GM06990 (cell line): ENCODE results near the gene TBCD.

Source experiments
- DNase-seq: peaks from one replicate; pipeline ENCODE4 v3.0.0-alpha.2; 2011; ENCODE audit not compliant: insufficient read length; ENCODE audit errors: extremely low read depth
- H3K27me3 ChIP-seq: replicated peaks from 2 replicates; pipeline ENCODE4 v1.6.0; 2011; ENCODE audit warnings: low read length; ENCODE audit not compliant: control insufficient read depth, insufficient read depth
- H3K36me3 ChIP-seq: 2 replicates; pipeline ENCODE4 v1.5.1; 2011; ENCODE audit warnings: low read length; ENCODE audit not compliant: control insufficient read depth, insufficient read depth
- H3K4me3 ChIP-seq: replicated peaks from 2 replicates; pipeline ENCODE4 v1.5.1; 2011; ENCODE audit warnings: low read depth, mild to moderate bottlenecking, control low read depth, low read length
- TF ChIP-seq, protein P1 (sequence below): IDR thresholded peaks from 2 replicates; pipeline ENCODE4 v1.5.1; 2011; ENCODE audit warnings: low read length, control low read depth, mild to moderate bottlenecking, inconsistent platforms; ENCODE audit not compliant: insufficient read depth, poor library complexity, severe bottlenecking

TBCD gene

GRCh38 chr17:82871056-82871775 is 119.4 kb downstream of the TBCD start:
- TF ChIP-seq, protein P1, sequence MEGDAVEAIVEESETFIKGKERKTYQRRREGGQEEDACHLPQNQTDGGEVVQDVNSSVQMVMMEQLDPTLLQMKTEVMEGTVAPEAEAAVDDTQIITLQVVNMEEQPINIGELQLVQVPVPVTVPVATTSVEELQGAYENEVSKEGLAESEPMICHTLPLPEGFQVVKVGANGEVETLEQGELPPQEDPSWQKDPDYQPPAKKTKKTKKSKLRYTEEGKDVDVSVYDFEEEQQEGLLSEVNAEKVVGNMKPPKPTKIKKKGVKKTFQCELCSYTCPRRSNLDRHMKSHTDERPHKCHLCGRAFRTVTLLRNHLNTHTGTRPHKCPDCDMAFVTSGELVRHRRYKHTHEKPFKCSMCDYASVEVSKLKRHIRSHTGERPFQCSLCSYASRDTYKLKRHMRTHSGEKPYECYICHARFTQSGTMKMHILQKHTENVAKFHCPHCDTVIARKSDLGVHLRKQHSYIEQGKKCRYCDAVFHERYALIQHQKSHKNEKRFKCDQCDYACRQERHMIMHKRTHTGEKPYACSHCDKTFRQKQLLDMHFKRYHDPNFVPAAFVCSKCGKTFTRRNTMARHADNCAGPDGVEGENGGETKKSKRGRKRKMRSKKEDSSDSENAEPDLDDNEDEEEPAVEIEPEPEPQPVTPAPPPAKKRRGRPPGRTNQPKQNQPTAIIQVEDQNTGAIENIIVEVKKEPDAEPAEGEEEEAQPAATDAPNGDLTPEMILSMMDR, result peak; percentile 49
- peak; percentile 85 for DNase-seq
- Histone ChIP-seq H3K4me3 (0 out of 2 replicates have a peak overlapping the region, but pooled peaks have one; percentile 7), H3K36me3 (peaks cover 5% of the 10 kb centered on the region), H3K27me3 (no peaks in the 10 kb centered on the region)

DNA sequence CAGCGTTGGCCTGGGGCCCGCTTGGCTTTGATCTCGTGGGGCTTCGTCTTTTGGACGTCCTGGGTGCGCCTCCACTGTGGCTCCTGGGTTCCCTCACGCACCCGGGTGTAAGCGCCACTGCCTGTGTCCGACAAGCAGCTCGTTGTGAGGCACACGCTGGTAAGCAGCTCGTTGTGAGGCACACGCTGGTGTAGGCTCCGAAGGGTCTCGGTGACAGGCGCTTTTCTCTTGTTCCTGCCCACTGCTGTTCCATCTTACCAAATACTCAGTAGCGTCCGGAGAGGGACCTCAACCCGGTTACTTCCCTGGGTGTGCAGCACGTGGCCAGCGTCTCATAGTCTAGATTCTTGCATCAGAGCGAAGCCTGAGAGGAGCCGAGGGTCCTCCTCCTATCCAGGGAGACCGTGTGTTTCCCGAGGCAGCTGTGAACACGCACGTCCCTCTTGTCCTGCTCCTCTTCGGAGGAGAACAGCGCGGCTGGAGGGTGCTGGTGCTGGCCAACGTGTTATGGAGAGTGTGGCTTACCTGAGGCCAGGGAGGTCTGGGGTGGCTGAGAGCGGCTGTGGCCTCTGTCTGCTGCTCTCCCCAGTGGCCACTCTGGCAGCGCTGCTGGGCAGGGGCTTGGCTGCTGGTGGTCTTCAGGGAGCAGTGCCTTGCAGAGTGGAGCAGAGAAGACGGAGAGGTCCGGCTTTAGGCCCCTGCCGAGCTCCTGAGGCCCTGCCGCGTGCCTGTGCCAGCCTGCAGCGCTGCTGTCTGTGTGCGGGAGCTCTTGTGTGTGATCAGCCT is 120.1 kb downstream of the TBCD start:
- peaks cover 5% of the 10 kb centered on the region for H3K36me3 ChIP-seq
- H3K27me3 ChIP-seq, result no peaks in the 10 kb centered on the region
- no peak overlapping the region for H3K4me3 ChIP-seq
- DNase-seq, result no peak
- TF ChIP-seq, protein P1, result no peak

- TF ChIP-seq, protein P1, result no peak
- Histone ChIP-seq H3K36me3 (peaks cover 5% of the 10 kb centered on the region), H3K27me3 (no peaks in the 10 kb centered on the region), H3K4me3 (no peak overlapping the region)
- no peak for DNase-seq
Measured at GRCh38 chr17:82872591-82873520, 121.0 kb downstream of the TBCD start.

GRCh38 chr17:82873521-82873920 is 121.7 kb downstream of the TBCD start:
- no peak overlapping the region for H3K4me3 ChIP-seq
- DNase-seq, result no peak
- peaks cover 5% of the 10 kb centered on the region for H3K36me3 ChIP-seq
- no peaks in the 10 kb centered on the region for H3K27me3 ChIP-seq
- TF ChIP-seq, protein P1, result no peak

DNA sequence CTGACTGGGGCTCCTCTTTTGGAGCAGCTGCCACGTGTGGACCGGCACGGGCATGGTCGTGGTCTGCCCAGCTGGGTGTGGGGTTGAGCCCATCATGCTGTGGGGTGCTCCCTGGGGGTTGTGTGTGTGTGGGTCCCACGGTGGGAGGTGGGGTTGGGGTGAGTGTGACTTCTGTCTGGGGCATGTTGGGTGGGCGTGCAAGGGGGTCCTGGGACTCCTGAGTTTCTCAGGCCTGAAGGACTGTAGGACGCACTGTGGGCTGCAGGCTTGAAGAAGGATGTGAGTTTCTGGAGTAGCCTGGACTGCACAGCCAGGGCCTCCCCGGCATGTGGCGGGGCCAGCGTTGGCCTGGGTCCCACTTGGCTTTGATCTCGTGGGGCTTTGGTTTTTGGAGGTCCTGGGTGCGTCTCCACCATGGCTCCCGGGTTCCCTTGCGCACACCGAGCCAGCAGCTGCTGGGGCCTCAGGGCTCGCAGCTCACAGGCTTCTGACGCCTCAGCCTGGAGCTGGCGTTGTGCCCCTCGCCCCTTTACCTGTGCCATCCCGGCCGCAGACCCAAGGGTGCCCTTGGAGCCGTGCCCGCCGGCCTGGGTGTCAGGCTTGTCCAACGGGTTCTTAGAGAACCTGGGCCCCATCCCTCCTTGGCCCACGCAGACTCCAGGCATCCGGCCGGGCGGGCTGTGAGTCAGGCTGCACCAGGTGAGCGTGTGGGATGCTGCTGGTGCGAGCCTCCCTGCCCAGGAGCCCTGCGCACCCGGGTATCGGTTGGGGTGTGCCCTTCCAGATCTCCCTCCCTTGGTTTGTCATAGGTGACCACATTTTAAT is 122.4 kb downstream of the TBCD start:
- Histone ChIP-seq H3K4me3 (no peak overlapping the region), H3K36me3 (peaks cover 5% of the 10 kb centered on the region), H3K27me3 (no peaks in the 10 kb centered on the region)
- TF ChIP-seq, protein P1, result no peak
- no peak for DNase-seq
